GM21447 (cell line): ENCODE data around the gene RIMS1.

Experiments used
- ATAC-seq: cut with Tn5 transposase; IDR thresholded peaks from one replicate; pipeline ENCODE4 v1.9.1; 2021; ENCODE audit not compliant: unreplicated experiment

The RIMS1 gene

DNA sequence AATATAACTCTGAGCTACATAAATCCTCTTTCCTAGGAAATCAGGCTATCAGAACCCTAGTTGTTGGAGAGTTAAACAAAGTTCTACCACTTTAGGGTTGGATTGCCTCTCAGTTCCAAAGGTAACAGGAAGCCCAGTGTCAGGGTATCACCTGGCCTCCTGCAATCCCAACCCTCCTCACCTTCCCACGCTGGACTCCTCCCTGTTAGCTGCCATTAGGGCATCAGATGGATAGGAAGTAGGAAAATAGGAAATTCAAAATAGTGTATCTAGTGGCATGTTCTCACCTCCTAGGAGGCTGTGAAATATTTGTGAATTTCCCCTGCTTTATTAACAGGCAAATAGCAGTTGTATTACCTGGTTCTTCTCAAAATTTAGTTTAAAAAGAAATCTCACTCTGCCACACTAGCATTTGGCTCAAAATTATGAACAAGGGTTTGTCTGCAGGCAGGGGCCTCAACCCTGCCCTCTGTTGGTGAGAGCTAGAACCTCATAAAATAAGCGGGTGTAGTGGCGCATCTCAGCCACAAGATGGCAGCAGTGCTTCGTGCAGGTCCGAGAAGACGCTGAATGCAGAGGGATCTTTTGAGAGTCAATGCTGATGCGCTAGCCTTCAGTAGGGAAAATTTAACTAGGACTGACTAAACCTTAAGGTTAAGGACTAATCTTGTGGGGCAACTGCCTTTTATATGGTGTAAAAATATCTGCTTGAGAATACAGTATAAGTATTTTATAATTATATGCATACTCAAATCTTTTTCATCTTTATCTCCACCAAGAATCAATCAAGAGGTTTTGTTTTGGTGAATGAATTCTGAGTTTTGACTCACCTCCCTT is 525.7 kb downstream of the RIMS1 start:
- peak; percentile 92 for ATAC-seq

GRCh38 chr6:72412709-72413044 is 526.3 kb downstream of the RIMS1 start:
- peak; percentile 16 for ATAC-seq

- ATAC-seq: no peak
These were observed 527.5 kb downstream of the RIMS1 start for GRCh38 chr6:72413884-72414283.

DNA sequence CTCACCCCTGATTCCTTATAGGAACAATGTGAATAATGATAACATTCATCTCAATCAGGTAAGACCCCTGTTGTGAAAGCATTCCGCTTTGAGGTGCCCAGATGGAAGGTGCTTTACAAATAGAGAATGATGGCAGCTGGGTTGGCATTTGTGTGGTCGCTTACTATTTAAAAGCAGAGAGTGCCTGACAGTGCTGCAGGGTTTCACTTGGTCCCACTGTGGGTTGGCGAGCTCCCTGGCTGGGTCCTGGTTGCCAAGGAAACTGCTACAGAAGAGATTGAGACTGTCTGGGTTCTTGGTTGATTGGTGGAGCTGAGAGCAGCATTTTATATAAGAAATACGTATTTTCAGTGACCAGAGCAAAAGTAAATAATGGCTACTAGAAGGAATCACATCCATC is 528.3 kb downstream of the RIMS1 start:
- no peak for ATAC-seq

- ATAC-seq: no peak
These were observed 530.6 kb downstream of the RIMS1 start for GRCh38 chr6:72416744-72417465.

DNA sequence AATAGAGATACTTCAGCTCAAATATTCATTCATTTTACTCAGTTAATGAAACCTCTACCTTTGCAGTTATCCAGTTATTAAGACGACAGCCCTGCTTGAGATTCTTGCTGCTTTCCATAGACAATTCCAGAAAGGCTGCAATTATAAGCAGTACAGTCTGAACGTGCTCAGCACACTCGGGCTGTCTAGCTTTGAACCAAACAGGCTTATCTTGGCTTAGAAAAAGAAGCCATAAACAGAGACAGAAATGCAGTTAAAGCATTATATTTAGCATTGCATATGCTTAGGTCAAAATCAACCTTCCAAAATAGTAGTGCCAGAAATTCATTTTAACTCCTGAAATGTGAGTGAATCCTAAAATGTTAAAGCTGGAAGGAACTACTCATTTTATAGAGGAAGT is 531.4 kb downstream of the RIMS1 start:
- ATAC-seq: no peak

GRCh38 chr6:72418495-72418894 is 532.1 kb downstream of the RIMS1 start:
- no peak for ATAC-seq

GRCh38 chr6:72419966-72420365 is 533.6 kb downstream of the RIMS1 start:
- ATAC-seq: no peak

GRCh38 chr6:72420409-72420808 is 534.1 kb downstream of the RIMS1 start:
- no peak for ATAC-seq

DNA sequence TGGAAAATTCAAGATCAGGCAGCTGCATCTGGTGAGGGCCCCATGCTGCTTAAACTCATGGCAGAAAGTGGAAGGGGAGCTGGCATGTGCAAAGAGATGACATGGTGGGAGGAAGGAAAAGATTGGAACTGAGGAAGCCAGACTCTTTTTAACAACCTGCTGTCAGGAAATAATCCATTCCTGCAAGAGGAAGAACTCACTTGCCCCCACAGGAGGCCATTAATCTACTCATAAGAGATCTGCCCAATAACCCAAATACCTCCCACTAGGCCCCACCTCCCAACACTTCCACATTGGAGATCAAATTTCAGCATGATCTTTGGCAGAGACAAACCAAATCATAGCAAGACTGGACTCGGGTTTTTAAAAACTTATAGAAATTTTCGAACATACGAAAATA is 535.0 kb downstream of the RIMS1 start:
- ATAC-seq: no peak

- ATAC-seq: no peak
These were observed 535.8 kb downstream of the RIMS1 start for GRCh38 chr6:72422171-72422570.

GRCh38 chr6:72424476-72424875 is 538.1 kb downstream of the RIMS1 start:
- no peak for ATAC-seq

DNA sequence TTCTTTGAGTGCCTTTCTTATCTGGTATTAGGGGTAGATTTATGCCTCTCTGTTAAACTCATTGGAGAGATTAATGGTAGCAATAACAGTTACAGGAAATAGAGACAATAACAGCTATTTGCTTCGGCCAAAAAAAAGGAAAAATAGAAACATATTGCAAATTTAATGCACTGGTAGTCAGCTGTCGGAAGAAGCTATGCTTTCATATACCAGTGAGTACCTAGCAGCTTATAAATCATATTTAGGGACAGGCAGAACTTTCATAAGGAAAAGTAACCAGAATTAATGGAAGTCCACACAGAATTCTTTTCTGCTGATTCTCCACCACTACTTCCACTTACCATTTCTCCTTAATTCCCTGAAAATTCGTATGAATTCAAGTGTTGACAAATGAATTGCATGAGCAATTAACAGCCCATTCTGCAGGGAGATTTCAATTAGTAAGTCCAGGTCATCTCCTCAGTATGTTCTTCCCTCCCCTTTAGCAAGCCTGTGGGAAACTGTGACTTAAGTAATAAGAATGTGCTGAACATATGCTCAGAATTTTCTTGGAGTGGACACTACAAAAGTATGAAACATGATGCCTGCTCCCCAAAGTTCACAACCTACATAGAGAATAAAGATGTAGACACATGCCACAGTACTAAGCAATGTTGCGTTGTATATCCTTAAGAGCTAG is 538.8 kb downstream of the RIMS1 start:
- no peak for ATAC-seq

DNA sequence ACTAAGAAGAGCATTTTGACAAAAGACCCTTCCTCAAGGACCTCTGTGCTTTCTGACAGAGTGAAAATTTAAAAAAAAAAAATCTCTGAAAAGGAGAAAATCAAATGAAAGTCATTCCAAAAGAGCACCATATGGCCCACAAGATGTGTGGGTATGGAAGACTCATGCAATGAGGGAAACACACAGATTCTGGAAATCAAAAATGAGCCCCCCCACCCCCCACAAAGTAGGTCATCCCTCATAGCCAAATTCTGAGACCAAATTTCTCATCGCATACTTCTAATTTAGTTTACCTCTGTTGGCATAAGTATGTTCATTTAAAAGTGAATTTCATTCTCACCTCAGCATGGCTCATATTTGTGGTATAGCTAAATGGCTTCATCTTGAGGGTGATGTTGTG is 554.3 kb downstream of the RIMS1 start:
- no peak for ATAC-seq

DNA sequence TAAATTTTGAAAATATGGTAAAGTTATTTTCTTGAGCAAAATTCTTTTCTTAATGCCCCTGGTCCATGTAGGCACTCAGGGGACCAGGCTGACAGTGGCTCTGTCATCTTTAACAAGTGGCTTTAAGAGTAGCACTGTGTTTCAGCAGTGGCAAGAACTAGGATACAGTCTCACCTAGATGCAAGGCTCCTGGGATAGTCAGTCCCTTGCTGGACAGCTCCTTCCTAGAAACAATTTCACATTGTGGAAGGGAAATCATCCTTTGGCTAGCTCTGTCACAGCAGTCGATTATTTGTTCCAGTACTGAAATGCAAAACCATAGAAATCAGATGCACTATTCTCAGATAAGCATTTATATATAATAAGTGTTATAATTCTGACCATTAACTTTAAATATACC is 560.1 kb downstream of the RIMS1 start:
- ATAC-seq: no peak
